Islet precursor cell (in vitro differentiated cells): Measurements from ENCODE around the gene KASH5.
"Not testable (repeated sequence)": the region's sequence is repeated elsewhere in the genome, so short reads cannot be mapped to it uniquely, and the experiment has no call there.

Source experiments
- DNase-seq: peaks from one replicate; pipeline ENCODE4 v3.0.0-alpha.2; 2018

Gene KASH5

DNA sequence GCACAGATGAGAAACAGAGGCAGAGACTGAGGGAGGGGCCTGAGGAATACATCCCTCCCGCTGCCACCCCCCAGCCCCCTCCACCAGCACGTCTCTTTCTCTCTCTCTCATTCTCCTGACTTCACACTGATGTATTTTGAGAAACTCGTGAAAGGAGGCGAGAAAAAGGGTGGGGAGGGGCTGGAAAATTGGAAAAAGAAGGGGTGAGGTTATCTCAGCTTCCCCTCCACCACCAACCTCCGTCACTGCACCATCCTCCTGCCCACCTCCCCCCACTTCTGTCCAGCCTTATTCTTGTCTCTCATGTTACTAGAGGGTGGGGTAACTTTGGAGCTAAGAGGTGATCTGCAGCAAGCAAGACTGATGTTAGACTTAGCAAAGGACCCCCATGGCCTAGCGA lies 51.8 kb downstream of the KASH5 start:
- no peak for DNase-seq

DNA sequence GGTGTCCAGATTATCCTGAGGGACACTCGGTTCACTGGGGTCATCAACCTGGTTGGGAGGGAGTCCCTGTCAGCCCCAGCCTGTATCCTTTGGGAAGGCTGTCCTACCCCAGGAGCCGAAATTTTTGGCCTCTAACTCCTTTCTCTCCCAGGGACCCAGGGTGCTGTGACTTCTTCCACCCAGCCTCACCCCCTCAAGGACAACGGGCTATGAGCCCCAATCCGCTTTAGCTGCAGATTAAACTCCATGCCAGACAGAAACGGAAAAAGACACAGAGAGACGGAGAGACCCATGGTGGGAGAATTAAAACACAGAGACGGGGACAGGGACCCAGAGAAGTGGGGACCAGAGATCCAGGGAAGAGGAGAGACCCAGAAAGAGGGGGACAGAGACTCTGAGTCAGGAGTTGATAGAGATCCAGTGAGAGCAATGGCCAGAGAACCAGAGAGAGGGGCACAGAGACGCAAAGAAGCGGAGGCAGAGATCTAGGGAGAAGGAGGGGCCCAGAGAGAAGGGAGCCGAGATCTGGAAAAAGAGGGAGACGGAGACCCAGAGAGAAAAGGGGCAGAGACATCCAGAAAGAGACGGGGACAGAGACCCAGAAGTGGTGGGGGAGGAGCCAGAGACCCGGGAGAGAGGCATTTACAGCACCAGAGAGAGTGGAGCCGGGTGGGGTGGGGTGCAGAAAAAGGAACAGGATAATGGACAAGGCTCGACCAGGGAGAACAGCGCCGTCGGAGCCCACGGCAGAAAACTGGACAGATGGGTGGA lies 52.6 kb downstream of the KASH5 start:
- no peak for DNase-seq

DNA sequence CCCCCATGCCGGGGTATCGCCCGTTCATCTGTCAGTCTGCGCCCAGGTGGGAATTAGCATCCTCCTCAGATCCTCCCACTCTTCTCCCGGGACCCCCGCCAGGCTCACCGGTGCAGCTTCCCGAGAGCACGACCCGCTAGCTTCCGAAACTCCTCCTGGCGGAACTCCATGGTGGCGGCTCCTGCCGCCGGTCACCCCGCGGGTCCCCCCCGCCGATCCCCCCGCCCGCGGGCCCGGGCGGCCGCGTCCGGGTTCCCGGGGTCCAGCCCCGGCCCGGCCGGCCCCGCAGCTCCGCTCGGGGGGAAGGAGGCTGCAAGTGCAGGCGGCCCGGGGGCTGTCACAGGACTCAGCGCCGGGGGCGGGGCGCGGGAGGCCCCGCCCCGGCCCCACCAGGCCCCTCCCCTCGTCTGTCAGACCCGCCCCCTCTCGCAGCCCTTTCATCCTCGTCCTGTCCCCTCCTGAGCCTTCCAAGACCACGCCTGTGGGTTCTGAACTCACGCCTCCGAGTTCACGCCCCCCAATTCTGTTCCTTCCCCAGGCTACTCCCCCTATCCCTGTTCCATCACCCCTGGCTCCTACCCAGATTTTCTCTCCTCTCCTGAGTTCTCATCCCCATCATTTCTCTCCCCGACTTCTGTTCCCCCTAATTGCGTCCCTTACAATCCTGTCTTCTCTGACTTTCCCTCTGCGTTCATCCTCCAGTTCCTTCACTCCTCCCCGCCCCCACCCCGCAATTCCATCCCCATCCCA lies 53.3 kb downstream of the KASH5 start, which contains the start of gene SLC17A7:
Gene SLC17A7, minus strand, starts transcription at position 318 of the 750 bp plus-strand sequence. Its CDS starts 148 bp downstream, at position 170.
- DNase-seq, result peak; percentile 72

DNA sequence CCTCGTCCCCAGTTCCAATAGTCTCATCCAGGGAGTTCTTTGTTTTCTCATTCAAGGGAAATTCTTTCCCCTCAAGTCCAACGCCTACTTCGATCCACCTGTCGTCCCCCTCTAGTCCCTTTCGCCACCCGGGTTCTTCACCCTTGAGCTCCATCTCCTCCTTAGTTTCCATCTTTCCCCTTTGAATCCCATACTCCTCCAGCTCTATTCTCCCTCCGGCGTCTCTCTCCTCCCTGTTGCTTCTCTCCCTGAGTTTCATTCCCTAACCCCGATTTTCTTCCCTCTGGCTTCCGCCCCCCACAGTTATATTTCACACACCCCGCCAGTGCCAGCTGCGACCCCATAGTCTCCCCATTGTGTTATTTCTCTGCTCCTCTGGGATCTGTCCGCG lies 53.9 kb downstream of the KASH5 start:
- no peak for DNase-seq

DNA sequence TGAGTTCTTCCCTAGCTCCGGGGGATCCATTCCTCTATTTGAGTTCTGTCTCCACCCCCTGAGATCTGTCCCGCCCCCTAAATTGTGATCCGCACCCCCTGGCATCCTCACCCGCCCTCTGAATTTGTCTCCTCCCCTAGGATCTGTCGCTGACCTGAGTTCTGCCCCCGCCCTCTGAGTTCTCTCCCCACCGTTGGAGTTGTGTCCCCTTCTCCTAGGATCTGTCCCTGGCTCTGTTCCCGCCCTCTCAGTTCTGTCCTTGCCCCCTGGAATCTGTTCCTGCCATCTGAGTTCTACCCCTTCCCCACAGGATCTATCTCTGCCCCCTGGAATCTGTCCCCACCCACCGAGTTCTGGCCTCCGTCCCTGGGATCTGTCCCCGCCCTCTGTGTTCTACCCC lies 54.3 kb downstream of the KASH5 start:
- DNase-seq, result no peak

DNA sequence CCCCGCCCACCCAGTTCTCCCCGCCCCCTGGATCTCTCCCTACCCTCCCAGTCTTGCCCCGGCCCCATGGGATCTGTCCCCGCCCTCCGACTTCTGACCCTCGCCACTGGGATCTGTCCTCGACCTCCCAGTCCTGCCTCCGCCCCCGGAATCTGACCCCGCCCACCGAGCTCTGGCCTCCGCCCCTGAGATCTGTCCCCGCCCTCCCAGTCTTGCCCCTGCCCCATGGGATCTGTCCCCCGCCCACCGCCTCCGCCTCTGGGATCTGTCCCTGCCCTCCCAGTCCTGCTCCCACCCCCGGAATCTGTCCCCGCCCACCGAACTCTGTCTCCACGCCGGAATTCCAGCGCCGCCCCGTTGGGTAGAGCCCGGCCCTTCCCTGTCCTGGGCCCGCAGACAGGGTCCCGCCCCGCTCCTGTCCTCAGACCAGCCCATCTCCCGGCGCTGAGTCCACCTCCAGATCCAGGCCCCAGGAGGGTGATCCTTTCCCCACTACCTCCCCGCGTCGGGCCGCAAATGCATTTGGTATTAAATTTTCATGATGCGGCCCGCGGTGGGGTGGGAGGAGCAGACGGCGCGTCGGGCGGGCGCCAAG lies 54.8 kb downstream of the KASH5 start:
- peak; percentile 99 for DNase-seq

DNA sequence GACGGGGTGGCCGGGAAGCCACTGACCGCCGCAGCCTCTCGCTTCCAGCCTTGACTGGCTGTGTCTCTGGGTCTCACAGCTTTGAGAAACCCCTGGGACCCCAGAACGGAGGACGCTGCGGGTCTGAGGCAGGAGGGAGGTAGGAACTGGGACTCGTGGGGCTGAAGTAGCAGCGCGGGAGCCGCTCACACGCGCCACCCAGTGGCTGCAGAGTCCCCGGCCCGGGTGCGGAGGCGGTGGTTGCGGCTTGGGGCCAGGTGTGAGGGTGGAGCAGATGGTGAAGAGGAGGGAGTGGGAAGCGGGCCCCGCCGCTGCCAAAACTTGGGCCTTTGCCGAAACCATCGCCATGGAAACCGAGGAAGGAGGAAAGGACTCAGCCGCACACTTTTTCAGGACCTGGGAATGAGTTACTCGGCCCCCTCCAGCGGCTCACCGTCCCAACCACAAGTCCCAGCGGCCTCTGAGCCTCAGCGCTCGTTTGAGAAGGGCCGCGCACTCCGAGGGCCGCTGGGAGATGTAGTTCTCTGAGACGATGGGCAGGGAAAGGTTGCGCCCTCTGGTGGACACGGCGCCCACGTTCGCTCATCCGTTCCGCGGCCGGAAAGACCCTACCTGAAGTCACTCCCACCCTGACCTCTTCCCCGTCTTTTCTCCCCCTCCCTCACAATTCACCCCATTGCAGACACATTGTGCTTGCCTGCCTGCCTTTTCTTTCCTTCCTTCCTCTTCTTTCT lies 55.5 kb downstream of the KASH5 start:
- DNase-seq, result peak; percentile 97

DNA sequence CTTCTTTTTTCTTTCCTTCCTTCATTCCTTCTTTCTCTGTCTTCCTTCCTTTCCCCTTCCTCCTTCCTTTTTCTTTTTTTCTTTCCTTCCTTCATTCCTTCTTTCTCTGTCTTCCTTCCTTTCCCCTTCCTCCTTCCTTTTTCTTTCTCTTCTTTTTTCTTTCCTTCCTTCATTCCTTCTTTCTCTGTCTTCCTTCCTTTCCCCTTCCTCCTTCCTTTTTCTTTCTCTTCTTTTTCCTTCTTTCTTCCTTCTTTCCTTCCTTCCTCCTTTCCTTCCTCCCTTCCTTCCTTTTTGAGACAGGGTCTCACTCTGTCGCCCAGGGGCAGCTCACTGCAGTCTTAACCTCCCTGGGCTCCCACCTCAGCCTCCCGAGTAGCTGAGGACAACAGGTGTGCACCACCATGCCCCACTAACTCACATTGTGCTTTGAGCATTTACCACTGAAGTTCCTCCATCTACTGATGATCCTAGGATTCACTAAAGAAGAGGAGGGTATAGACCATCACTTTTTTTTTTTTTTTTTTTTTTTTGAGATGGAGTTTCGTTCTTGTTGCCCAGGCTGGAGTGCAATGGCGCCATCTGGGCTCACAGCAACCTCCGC lies 56.2 kb downstream of the KASH5 start:
- DNase-seq, result not testable (repeated sequence)

DNA sequence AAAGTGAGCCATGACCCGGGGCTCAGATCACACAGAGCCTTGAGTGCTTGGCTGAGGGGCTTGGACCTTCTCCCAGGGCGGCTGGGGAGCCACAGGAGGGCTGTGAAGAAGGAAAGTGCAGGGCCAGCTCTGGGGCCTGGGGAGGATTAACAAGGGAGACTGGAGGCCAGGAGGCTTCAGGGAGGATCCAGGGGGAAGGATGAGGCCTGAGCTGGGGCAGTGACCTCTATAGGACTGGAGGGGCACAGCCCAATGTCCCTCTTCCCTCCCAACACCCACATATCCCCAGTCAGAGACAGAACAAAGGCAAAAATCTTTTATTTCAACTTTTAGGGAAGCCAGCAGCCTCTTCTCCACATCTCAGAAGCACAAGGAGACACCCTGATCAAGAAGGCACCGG lies 57.9 kb downstream of the KASH5 start:
- no peak for DNase-seq

DNA sequence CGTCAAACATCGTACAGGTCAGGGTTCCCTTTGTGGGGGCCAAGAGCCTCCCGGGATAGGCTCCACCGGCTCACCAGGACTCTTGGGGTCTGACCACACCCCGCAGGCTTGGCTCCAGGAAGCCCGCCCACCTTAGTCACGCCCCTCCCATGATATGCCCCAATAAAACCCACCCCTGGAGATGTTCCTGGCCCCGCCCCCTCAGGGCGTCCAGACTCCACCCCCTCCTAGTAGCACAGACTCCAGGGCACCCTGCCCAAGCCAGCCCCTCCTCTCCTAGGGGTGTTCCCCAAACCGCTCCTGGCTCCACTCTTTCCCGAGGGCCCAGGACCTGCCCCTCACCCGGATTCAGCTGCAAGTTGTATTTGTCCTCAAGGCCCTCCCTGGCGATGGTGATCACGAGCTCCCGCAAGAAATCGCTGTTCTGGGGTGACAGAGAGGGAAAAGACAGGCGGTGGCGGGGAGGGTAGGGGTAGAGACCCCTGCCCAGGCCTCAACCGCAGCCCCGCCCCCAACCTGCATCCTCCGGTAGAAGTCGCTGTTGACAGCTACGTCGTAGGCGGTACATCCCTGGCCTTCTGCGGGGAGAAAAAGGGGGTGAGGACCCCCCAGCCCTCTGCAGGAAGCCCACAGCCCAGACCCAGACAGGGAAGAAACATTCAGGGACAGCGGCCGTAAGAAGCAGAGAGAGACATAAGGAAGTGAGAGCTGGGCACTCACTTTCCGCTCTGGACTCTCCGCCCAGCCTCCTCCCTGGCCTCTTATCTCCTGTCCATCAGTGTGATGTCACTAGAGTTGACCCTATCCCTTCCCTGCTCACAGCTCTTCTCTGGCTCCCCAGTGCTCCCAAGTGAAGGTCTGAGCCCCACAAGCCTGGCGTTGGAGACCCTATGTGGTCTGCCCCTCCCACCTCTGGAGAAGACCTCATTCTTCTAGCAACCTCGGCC lies 59.7 kb downstream of the KASH5 start:
- DNase-seq, result peak; percentile 62

DNA sequence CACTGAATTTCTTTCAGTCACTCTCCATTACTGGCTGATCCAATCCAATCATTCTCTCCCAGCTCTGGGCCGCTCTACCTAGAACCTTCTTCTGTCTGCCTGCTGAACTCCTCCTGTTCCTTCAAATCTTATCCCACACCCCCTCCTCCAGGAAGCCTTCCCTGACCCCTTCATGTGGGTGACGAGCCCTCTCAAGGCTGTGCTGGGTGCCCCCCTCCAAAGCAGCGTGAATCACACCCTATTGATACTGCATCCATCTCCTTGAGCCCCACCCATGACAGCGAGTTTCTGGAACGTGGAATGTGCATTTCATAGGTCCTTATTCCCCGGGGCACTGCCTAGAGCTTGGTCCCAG lies 60.4 kb downstream of the KASH5 start:
- DNase-seq, result no peak

DNA sequence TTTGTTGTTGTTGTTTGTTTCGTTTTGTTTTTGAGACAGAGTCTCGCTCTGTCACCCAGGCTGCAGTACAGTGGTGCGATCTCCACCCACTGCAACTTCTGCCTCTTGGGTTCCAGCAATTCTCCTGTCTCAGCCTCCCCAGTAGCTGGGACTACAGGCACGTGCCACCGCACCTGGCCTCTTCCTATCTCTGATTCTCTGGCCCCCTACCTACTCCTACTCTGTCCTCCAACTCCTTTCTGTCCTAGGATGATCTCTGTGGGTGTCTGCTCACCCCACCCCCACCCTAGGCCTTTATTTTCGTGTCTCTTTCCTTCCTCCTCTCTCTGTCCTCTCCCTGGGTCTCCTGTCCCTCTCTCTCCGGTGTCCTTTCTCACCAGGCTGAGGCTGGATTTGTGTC lies 62.4 kb downstream of the KASH5 start:
- no peak for DNase-seq

DNA sequence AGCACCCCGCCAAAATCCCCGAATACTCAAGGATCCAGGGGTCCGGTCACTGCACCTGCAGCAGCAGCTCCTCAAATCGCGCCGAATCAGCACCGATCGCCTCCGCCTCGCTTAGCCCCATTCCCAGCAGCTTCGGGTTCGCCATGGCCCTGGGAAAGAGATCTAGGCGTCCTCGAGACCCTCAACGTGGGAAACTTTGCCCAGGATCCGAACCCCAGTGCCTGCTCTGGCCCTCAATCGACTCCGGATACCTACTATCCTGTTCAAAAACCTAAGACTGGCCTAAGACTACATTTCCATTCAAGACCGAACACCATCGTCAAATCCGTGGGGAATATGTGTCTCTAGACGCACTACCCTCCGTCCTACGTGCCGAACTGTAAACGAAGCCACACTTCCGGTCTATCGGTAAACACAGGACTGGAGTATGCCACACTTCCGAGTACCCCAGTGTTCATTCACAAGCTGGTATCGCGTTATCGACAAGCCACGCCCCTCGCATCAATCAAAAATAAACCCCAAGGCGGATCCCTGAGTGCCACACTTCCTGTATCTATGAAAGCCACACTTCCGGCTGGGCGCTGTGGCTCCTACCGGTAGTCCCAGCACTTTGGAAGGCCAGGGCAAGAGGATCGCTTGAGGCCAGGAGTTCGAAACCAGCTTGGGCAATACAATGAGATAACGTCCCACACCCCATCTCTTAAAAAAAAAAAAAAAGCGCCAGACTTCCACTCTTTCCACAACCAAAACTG lies 63.6 kb downstream of the KASH5 start, which contains the start of gene PIH1D1:
Gene PIH1D1, minus strand, starts transcription at position 385 of the 752 bp plus-strand sequence. Its CDS starts 240 bp downstream, at position 145.
- peak; percentile 99 for DNase-seq

DNA sequence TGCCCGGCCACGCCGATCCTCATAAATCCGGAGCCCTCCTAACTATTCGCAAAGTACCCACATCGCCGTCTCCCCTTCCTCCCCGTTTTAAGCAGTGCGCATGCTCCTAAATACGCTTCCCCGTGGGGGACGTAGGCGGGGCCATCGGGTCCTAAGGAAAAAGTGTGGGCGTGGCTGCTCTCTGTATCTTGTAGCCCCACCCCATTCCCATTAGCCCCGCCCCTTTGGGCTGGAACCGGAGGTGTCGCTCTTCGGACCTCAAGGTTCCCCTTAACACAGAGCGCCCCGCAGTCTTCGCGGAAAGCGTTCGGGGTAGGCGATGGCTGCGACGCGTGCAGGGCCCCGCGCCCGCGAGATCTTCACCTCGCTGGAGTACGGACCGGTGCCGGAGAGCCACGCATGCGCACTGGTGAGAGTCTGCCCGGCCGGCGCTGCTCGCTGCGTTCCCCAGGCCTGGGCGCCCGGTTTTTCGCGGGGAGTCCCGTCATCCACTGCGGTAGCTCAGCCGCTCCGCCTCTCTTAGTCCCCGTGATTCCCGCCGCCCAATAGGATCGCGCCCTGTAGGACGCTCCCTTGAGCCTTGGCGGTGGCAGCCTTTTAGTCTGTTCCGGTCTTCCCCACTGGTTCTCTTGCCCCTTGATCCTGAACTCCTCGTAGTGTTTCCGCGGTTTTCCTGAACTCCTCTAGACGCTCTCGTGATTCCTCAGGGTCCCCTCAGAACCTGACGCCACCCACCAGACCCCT lies 65.1 kb downstream of the KASH5 start, which contains the start of gene ALDH16A1:
Gene ALDH16A1, plus strand, starts transcription at position 213 of the 744 bp plus-strand sequence. Its CDS starts 107 bp downstream, at position 320.
- DNase-seq, result peak; percentile 98

DNA sequence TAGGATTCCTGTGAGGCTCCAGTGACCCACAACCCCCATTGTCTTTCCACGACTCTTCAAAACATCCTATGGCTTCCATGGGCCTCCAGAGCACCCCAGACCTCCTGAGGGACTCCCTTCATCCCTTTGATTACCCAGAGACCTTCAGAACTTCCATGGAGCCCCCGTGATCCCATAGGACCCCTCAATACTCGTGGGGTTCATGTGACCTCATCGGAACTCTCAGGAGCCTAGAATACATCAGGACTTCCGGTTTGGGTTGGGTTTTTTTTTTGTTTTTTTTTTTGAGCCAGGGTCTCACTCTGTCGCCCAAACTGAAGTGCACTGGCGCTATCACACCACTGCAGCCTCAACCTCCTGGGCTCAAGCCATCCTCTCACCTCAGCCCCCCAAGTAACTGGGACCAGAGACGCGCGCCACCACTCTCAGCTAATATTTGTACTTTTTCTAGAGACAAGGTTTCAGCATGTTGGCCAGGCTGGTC lies 65.8 kb downstream of the KASH5 start:
- DNase-seq, result peak; percentile 57

DNA sequence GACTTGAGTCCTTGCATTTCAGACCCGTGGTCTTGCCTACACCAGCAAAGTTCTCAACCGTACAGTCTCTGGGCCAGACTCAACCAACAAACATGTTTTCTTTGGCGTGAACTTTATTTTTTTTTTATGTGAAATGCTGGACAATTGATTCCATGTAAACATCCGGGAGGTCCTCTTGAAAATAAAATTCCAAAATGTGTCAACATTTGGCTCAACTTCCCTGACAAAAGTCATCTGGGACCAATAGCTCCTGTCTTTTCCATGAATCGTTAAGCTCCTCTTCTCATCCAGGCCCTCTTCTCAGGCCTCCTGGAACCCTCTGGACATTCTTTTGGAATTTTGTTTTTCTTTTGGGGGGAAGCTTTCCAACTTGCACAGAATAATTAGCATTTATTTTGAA lies 67.7 kb downstream of the KASH5 start:
- DNase-seq, result no peak

DNA sequence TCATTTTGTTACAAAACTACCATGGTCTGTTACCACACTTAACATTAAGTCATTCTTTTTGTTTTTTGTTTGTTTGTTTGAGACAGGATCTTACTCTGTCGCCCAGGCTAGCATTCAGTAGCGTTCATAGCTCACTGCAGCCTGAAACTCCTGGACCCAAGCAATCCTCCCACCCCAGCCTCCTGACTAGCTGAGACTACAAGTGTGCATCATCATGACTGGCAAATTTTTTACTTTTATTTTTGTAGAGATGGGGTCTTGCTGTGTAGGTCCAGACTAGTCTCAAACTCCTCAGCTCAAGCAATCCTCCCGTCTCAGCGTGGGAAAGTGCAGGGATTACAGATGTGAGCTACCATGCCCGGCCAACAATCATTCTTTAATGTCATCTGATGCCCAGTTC lies 68.3 kb downstream of the KASH5 start:
- DNase-seq, result no peak

DNA sequence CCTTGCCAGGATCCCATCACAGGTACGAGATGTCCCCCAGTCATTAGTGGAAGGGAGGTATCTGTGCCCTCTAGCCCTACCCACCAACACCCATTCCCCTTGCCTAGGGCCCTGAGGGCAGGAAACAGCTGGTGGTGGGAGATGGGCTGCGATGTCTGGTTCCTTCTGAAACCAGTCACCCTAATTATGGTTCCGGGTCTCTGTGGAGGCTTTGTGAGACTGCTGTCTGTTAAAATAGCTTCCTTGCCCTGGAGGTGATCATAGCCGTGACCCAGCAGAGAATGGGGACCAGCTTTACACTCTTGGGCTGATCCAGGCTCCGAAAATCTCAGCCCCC lies 70.5 kb downstream of the KASH5 start:
- peak; percentile 81 for DNase-seq

DNA sequence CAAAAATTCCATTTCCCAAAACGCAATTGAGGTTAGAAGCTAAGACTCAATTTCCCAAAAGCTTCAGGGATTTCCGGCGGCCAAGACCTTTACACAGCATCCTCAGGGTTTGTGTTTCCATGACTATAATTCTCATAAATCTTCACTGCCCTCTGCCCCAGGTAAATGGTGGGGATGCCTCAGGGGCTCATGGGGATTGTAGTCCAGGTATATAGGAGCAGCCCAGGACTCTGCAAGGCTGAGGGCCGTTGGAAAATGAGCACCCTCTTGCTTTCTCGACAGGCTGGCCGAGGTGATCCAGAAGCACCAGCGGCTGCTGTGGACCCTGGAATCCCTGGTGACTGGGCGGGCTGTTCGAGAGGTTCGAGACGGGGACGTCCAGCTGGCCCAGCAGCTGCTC lies 71.3 kb downstream of the KASH5 start:
- DNase-seq, result peak; percentile 48

DNA sequence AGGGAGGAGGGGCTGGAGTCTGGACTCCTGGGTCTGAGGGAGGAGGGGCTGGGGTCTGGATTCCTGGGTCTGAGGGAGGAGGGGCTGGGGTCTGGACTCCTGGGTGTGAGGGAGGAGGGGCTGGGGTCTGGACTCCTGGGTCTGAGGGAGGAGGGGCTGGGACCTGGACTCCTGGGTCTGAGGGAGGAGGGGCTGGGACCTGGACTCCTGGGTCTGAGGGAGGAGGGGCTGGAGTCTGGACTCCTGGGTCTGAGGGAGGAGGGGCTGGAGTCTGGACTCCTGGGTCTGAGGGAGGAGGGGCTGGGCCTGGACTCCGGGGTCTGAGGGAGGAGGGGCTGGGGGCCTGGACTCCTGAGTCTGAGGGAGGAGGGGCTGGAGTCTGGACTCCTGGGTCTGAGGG lies 73.1 kb downstream of the KASH5 start:
- not testable (repeated sequence) for DNase-seq
